ENCODE results near the gene PKD2. TPM values are rescaled to one million over a fixed set of nuclear protein-coding genes. Genes with fewer than 3 reads are reported as not detected.

PKD2 gene
- total and polyA plus RNA-seq, 2 of the 13 experiments (the other 11 are each of a cell fraction or from before 2014, with no cell fraction given) = 5.6 to 9.1 TPM

- H3K9me3 ChIP-seq (ENCODE audit: low read length) = no peaks in the 10 kb centered on the region
- no TSS peak for BruUV-seq (replicated peaks)
- H3K4me2 ChIP-seq (ENCODE audit: low read depth, low read length) = no peak overlapping the region; the same call in 1 of the 2 replicates
- H3K36me3 ChIP-seq (replicated peaks in 1 of 2; ENCODE audit: control insufficient read depth in 1 of 2, insufficient read depth in 2 of 2, low read length in 2 of 2) = peaks cover 1 to 17% of the 10 kb centered on the region in 2 experiments; a peak in 2 of 5 replicates
- no peak for ATAC-seq
- no peaks in the 10 kb centered on the region for H4K20me1 ChIP-seq (ENCODE audit: insufficient read depth, low read length)
- H3K4me3 ChIP-seq (replicated peaks in 1 of 3; ENCODE audit: insufficient read depth in 1 of 3, low read depth in 2 of 3, low read length in 3 of 3) = no peak overlapping the region
- no peak overlapping the region for H2AFZ ChIP-seq (ENCODE audit: low read length)
- FAIRE-seq = no peak
- ChIA-PET CTCF (ENCODE audit: low intra/inter-chr PET ratio, low total read pairs) (interaction anchor here (0.6 to 1.5 kb wide), 2 partner anchors 132 to 136 kb away, joined by 3 to 18 read pairs; no protein-coding TSS in a partner anchor), POLR2A (interaction anchor here (0.9 kb wide), 1 partner anchor 122 kb away, joined by 3 read pairs; no protein-coding TSS in a partner anchor)
- in situ Hi-C loops (cut with HindIII; ENCODE audit: extremely low pct_ligation_motif_present, low pct_unique_long_range_greater_than_20kb) (loop anchor here (25.0 kb wide), 2 partner anchors 299 to 449 kb away; partner anchors contain the start of gene SPARCL1), intact Hi-C loops (cut with micrococcal nuclease; ENCODE audit: unreplicated experiment) (loop anchor here (1.0 to 5.0 kb wide), 2 partner anchors 133 to 309 kb away; no protein-coding TSS in a partner anchor)
- no peak for DNase-seq (ENCODE audit: low spot score)
- H3K9ac ChIP-seq (ENCODE audit: insufficient read depth, low read depth, low read length) = no peak overlapping the region
- H3K27me3 ChIP-seq (ENCODE audit: control insufficient read depth in 1 of 2, insufficient read depth in 2 of 2, low read length in 2 of 2) = peaks cover 0 to 5% of the 10 kb centered on the region in 2 experiments; a peak in 2 of 5 replicates
- no peaks in the 10 kb centered on the region for H3K79me2 ChIP-seq (ENCODE audit: insufficient read depth, low read length)
- 22% methylated on average over 4 of the region's 4 CpGs for WGBS (ENCODE audit: low lambda C conversion rate)
- peaks cover 8% of the 10 kb centered on the region for H3K4me1 ChIP-seq (ENCODE audit: insufficient read depth, low read length)
- TF ChIP-seq HNRNPUL1 (IDR thresholded peaks at IDR 0.05; ENCODE audit: low read depth, low read length) (no peak), HMGXB4 (CRISPR knock-in tag; IDR thresholded peaks at IDR 0.05; ENCODE audit: borderline replicate concordance in 1 of 2, low read depth in 1 of 2) (0 out of 4 replicates have a peak, but pooled peaks of 1 of the 2 experiments have one; percentile 4)
- H3K27ac ChIP-seq (ENCODE audit: extremely low read length, insufficient read depth, low read length) = no peak overlapping the region
Measured at GRCh38 chr4:87985887-87986200, 21.6 kb upstream of the PKD2 start.

- CTCF ChIA-PET (ENCODE audit: low intra/inter-chr PET ratio, low total read pairs) = interaction anchor here (1.5 kb wide), 1 partner anchor 133 kb away, joined by 18 read pairs; no protein-coding TSS in a partner anchor
- no peak overlapping the region for H3K4me3 ChIP-seq (replicated peaks in 1 of 3; ENCODE audit: insufficient read depth in 1 of 3, low read depth in 2 of 3, low read length in 3 of 3)
- TF ChIP-seq BCLAF1 (IDR thresholded peaks at IDR 0.05) (no peak), ZNF337 (CRISPR knock-in tag; IDR thresholded peaks at IDR 0.05; ENCODE audit: borderline replicate concordance, low read depth) (no peak)
- 27% methylated on average over 9 of the region's 9 CpGs for WGBS (ENCODE audit: low lambda C conversion rate)
- FAIRE-seq (no peak), ATAC-seq (no peak), DNase-seq (ENCODE audit: low spot score) (no peak)
- in situ Hi-C loops (cut with HindIII; ENCODE audit: extremely low pct_ligation_motif_present, low pct_unique_long_range_greater_than_20kb) (loop anchor here (25.0 kb wide), 2 partner anchors 299 to 449 kb away; partner anchors contain the start of gene SPARCL1), intact Hi-C loops (cut with micrococcal nuclease; ENCODE audit: unreplicated experiment) (loop anchor here (5.0 kb wide), 1 partner anchor 309 kb away; no protein-coding TSS in a partner anchor)
- no peaks in the 10 kb centered on the region for H4K20me1 ChIP-seq (ENCODE audit: insufficient read depth, low read length)
- H3K27ac ChIP-seq (ENCODE audit: extremely low read length, insufficient read depth, low read length) = no peak overlapping the region
- BruUV-seq (replicated peaks) = no TSS peak
- no peaks in the 10 kb centered on the region for H3K9me3 ChIP-seq (ENCODE audit: low read length)
- H3K36me3 ChIP-seq (replicated peaks in 1 of 2; ENCODE audit: control insufficient read depth in 1 of 2, insufficient read depth in 2 of 2, low read length in 2 of 2) = peaks cover 0 to 12% of the 10 kb centered on the region in 2 experiments; a peak in 2 of 5 replicates
- peaks cover 8% of the 10 kb centered on the region for H3K4me1 ChIP-seq (ENCODE audit: insufficient read depth, low read length)
- no peak overlapping the region for H2AFZ ChIP-seq (ENCODE audit: low read length)
- POLR2A ChIA-PET = no interaction called here
- H3K27me3 ChIP-seq (ENCODE audit: control insufficient read depth in 1 of 2, insufficient read depth in 2 of 2, low read length in 2 of 2) = peaks cover 0 to 5% of the 10 kb centered on the region in 2 experiments; a peak in 2 of 5 replicates
- no peak overlapping the region for H3K4me2 ChIP-seq (ENCODE audit: low read depth, low read length)
- H3K9ac ChIP-seq (ENCODE audit: insufficient read depth, low read depth, low read length) = no peak overlapping the region
- H3K79me2 ChIP-seq (ENCODE audit: insufficient read depth, low read length) = no peaks in the 10 kb centered on the region
Measured at GRCh38 chr4:87986508-87986907, 20.9 kb upstream of the PKD2 start.

Data from HepG2 (cell line).